ENCODE results near the gene SRSF8. TPM values are rescaled to one million over a fixed set of nuclear protein-coding genes. Genes with fewer than 3 reads are reported as not detected.

Gene SRSF8
- total RNA-seq, 2 donors from 2014 or later: 40.4 to 46.1 TPM

DNA sequence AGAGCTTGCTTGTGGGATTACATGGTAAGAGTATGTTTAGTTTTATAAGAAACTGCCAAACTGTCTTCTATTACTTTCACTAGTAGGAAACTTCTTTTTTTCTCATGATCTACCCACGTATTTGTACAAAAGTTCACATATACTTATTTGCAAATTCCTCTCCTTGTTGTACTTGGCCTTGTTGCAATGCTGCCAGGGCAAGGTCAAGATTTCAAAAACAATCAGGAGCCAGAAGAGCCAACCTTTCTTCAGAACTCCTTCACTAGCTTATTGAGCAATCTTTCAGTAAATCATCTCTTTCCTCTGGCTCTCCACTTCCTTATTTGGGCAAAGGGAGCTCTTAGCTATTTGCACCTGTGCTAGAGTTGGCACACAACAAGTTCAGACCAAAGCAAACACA, 9.7 kb downstream of the SRSF8 start:
- WGBS: 0% methylated on average over 1 of the region's 1 CpG
- no peaks in the 10 kb centered on the region for H3K27me3 ChIP-seq (replicated peaks; ENCODE audit: insufficient read depth)
- H3K9me3 ChIP-seq: no peaks in the 10 kb centered on the region
- TF ChIP-seq POLR2A (IDR thresholded peaks at IDR 0.05) (no peak), POLR2AphosphoS5 (IDR thresholded peaks at IDR 0.05) (peak; percentile 91)
- no peak overlapping the region for H3K4me3 ChIP-seq
- peaks cover 12% of the 10 kb centered on the region for H3K4me1 ChIP-seq (replicated peaks)
- peak overlapping the region; percentile 42 to 70 for H3K27ac ChIP-seq
- intact Hi-C loops (cut with DNase I): loop anchor here (10.0 kb wide), 1 partner anchor 688 kb away; no protein-coding TSS in a partner anchor
- DNase-seq (ENCODE audit: low spot score): peak; percentile 54
- no peaks in the 10 kb centered on the region for H3K36me3 ChIP-seq

DNA sequence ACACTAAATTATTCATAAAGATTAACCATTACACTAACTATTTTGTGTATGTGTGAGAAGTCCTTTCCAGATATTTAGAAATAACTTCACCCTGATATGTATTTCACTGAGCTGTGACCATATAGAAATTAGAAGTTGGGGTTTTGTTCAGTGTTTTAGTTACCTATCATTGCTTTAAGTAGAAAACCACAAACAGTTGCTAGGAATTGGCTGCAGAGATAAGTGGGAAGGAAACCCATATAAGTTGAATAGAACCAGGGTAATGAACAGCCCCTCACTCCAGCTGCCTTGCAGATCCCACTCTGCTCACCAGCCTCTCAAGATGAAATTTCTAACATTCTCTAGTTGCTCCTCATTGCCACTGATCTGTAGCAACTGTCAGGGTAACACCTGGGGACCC, 10.3 kb downstream of the SRSF8 start:
- Histone ChIP-seq H3K9me3 (no peaks in the 10 kb centered on the region), H3K4me3 (no peak overlapping the region), H3K27me3 (replicated peaks; ENCODE audit: insufficient read depth) (no peaks in the 10 kb centered on the region), H3K36me3 (no peaks in the 10 kb centered on the region), H3K27ac (peak overlapping the region in 1 of 2 donors; percentile 70), H3K4me1 (replicated peaks) (peaks cover 12% of the 10 kb centered on the region)
- TF ChIP-seq POLR2A (IDR thresholded peaks at IDR 0.05): no peak
- no peak for TF ChIP-seq POLR2AphosphoS5 (IDR thresholded peaks at IDR 0.05)
- TF ChIP-seq, protein P1, sequence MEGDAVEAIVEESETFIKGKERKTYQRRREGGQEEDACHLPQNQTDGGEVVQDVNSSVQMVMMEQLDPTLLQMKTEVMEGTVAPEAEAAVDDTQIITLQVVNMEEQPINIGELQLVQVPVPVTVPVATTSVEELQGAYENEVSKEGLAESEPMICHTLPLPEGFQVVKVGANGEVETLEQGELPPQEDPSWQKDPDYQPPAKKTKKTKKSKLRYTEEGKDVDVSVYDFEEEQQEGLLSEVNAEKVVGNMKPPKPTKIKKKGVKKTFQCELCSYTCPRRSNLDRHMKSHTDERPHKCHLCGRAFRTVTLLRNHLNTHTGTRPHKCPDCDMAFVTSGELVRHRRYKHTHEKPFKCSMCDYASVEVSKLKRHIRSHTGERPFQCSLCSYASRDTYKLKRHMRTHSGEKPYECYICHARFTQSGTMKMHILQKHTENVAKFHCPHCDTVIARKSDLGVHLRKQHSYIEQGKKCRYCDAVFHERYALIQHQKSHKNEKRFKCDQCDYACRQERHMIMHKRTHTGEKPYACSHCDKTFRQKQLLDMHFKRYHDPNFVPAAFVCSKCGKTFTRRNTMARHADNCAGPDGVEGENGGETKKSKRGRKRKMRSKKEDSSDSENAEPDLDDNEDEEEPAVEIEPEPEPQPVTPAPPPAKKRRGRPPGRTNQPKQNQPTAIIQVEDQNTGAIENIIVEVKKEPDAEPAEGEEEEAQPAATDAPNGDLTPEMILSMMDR (IDR thresholded peaks at IDR 0.05): no peak
- no peak for DNase-seq (ENCODE audit: low spot score)
- intact Hi-C loops (cut with DNase I): loop anchor here (10.0 kb wide), 1 partner anchor 688 kb away; no protein-coding TSS in a partner anchor

DNA sequence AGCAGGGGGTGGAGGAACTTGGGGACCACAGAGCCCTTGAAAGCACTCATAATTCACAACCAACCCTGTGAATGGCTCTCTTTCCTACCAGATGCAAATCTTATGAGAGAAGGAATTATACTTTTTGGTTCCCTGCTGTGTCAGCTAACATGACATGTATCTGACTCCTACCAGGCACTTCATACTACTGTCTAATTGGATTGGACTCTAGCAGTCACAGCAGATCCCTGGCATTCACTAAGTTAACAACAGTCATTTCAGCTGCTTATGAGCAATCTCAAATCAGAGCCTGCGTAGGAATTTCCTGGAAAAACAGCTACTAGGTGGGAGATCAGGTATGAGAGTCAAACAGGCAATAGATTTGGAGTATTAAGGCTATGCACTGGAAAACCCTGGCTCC, 11.8 kb downstream of the SRSF8 start:
- no peak overlapping the region for H3K4me3 ChIP-seq
- no peaks in the 10 kb centered on the region for H3K27me3 ChIP-seq (replicated peaks; ENCODE audit: insufficient read depth)
- H3K4me1 ChIP-seq (replicated peaks): peaks cover 12% of the 10 kb centered on the region
- DNase-seq (ENCODE audit: low spot score): no peak
- no peaks in the 10 kb centered on the region for H3K9me3 ChIP-seq
- no peak for TF ChIP-seq POLR2A (IDR thresholded peaks at IDR 0.05)
- TF ChIP-seq, protein P1 (IDR thresholded peaks at IDR 0.05): no peak
- no peak for TF ChIP-seq POLR2AphosphoS5 (IDR thresholded peaks at IDR 0.05)
- WGBS: 91% methylated on average over 1 of the region's 1 CpG
- no peak overlapping the region for H3K27ac ChIP-seq
- intact Hi-C loops (cut with DNase I): loop anchor here (10.0 kb wide), 1 partner anchor 686 kb away; no protein-coding TSS in a partner anchor
- no peaks in the 10 kb centered on the region for H3K36me3 ChIP-seq

DNA sequence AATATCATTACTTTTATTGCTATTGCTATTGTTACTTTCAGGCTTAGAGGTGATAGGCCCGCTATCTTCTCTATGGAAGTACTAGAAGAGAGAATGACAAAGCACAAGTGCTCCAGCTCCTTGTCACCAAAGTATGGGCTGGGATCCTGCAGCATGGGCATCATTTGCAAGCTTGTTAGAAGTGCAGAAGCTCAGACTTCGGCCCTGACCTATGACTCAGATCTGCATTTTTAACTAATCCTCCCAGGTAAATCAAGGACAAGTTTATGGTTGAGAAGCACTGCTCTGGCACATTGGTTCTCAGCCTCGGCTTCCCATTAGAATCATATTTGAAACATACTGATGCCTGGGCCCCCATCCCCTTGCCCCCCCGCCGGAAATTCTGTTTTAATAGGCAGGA, 14.3 kb downstream of the SRSF8 start:
- no peaks in the 10 kb centered on the region for H3K27me3 ChIP-seq (replicated peaks; ENCODE audit: insufficient read depth)
- intact Hi-C loops (cut with DNase I): no loop called here
- peak overlapping the region; percentile 29 to 33 for H3K27ac ChIP-seq
- no peak overlapping the region for H3K4me3 ChIP-seq
- 55% methylated on average over 5 of the region's 5 CpGs for WGBS
- peaks cover 7% of the 10 kb centered on the region for H3K4me1 ChIP-seq (replicated peaks)
- H3K9me3 ChIP-seq: no peaks in the 10 kb centered on the region
- TF ChIP-seq POLR2AphosphoS5 (IDR thresholded peaks at IDR 0.05): no peak
- no peak for TF ChIP-seq POLR2A (IDR thresholded peaks at IDR 0.05)
- TF ChIP-seq, protein P1 (IDR thresholded peaks at IDR 0.05): no peak
- no peaks in the 10 kb centered on the region for H3K36me3 ChIP-seq
- no peak for DNase-seq (ENCODE audit: low spot score)

DNA sequence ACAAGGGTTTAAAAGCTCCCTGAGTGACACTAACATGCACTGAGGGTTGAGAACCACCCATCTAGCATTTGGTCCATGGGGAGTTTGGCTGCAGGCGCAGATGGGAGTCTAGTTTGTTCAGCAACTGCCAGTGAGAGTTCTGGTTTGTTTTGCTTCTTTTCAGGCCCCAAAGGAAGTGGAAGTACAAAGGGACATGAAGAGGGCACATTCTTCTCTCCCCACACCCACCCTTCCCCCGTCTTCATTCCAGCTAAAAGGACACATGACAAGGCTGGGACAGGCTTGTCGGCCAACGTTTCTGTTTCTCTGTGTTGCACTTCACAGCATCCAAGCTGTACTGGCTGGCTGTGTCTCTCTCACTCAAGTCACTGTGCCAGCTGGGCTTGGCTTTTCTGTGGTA, 14.7 kb downstream of the SRSF8 start:
- DNase-seq (ENCODE audit: low spot score): no peak
- 35% methylated on average over 4 of the region's 4 CpGs for WGBS
- no peak for TF ChIP-seq POLR2A (IDR thresholded peaks at IDR 0.05)
- peak; percentile 29 for TF ChIP-seq POLR2AphosphoS5 (IDR thresholded peaks at IDR 0.05)
- TF ChIP-seq, protein P1 (IDR thresholded peaks at IDR 0.05): no peak
- Histone ChIP-seq H3K4me3 (no peak overlapping the region), H3K4me1 (replicated peaks) (peaks cover 7% of the 10 kb centered on the region), H3K36me3 (no peaks in the 10 kb centered on the region), H3K9me3 (no peaks in the 10 kb centered on the region), H3K27ac (peak overlapping the region; percentile 29 to 33), H3K27me3 (replicated peaks; ENCODE audit: insufficient read depth) (no peaks in the 10 kb centered on the region)
- intact Hi-C loops (cut with DNase I): no loop called here

All from prostate gland (tissue), 2 donors.